ENCODE results near the gene SH3BP4.

DNA sequence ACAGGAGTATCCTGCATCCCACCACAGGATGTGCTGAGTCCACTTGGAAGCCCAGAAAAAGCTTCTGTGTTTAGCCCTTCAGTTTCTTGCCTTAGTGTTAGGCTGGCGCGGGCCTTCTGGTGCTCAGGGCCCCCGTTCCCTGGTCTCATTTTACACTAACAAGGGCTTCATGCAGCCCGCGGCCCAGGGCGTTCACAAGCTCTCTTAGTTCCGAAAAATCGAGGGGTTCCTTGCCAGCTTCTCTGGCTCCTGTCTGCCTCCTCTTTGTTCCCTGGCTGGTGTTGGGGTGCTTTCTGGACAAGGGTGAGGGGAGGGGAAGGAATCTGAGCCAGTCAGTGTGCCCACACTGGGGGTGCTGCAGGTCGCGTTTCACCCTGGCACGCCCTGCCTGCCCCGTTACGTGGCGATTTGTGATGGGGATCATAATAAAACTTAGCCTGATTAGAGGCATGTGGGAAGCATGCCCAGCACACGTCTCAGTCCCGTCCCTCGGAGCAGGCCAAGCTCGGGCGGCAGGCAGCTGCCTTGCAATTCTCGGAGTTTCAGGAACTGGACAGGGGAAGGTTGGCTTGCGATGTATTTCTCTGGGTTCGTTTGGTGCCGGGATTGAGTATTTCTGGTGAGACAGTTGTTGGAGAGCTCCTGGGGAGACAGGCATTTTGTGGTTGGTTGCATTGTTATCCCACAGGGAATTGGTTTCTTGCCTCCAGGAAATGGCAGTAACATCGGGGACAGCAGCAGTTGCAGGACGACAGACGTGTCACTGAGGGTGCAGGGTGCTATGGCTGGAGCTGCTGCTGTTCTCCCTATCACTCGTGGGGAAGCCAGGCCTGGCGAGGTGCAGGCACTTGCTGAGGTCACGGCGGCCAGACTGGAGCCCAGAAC lies 22.9 kb downstream of the SH3BP4 start:
- TF ChIP-seq, protein P1, sequence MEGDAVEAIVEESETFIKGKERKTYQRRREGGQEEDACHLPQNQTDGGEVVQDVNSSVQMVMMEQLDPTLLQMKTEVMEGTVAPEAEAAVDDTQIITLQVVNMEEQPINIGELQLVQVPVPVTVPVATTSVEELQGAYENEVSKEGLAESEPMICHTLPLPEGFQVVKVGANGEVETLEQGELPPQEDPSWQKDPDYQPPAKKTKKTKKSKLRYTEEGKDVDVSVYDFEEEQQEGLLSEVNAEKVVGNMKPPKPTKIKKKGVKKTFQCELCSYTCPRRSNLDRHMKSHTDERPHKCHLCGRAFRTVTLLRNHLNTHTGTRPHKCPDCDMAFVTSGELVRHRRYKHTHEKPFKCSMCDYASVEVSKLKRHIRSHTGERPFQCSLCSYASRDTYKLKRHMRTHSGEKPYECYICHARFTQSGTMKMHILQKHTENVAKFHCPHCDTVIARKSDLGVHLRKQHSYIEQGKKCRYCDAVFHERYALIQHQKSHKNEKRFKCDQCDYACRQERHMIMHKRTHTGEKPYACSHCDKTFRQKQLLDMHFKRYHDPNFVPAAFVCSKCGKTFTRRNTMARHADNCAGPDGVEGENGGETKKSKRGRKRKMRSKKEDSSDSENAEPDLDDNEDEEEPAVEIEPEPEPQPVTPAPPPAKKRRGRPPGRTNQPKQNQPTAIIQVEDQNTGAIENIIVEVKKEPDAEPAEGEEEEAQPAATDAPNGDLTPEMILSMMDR (IDR thresholded peaks at IDR 0.05) = no peak
- no peak for TF ChIP-seq EZH2 (IDR thresholded peaks at IDR 0.05; ENCODE audit: borderline replicate concordance, insufficient read depth, low read depth, low read length, poor library complexity, severe bottlenecking)
